Mesendoderm (in vitro differentiated cells): Measurements from ENCODE around the gene ATXN7L3B.
"Not testable (repeated sequence)": the region's sequence is repeated elsewhere in the genome, so short reads cannot be mapped to it uniquely, and the experiment has no call there.

Experiments used
- DNase-seq: peaks from one replicate; pipeline ENCODE4 v3.0.0; 2013
- H2AK5ac ChIP-seq: 2 replicates; pipeline ENCODE4 v1.6.1; 2013; ENCODE audit warnings: low read length, inconsistent platforms
- H2BK120ac ChIP-seq: 2 replicates; pipeline ENCODE4 v1.6.1; 2013; ENCODE audit warnings: low read depth, mild to moderate bottlenecking, low read length, moderate library complexity, mixed read lengths
- H2BK15ac ChIP-seq: replicated peaks from 2 replicates; pipeline ENCODE4 v1.6.1; 2013; ENCODE audit warnings: low read depth, mild to moderate bottlenecking, moderate library complexity
- H2BK5ac ChIP-seq: 2 replicates; pipeline ENCODE4 v1.6.1; 2013; ENCODE audit warnings: low read length, inconsistent platforms
- H3K18ac ChIP-seq: 2 replicates; pipeline ENCODE4 v1.6.1; 2013; ENCODE audit warnings: mild to moderate bottlenecking, low read length, mixed read lengths
- H3K23ac ChIP-seq: one replicate; pipeline ENCODE4 v1.6.1; 2013; ENCODE audit warnings: low read length
- H3K27ac ChIP-seq: 2 replicates; pipeline ENCODE4 v1.5.1; 2013; ENCODE audit warnings: low read depth, mild to moderate bottlenecking, inconsistent platforms, low read length, moderate library complexity
- H3K27me3 ChIP-seq: 2 replicates; pipeline ENCODE4 v1.6.1; 2013; ENCODE audit warnings: low read length, control low read depth, mild to moderate bottlenecking, inconsistent platforms; ENCODE audit not compliant: insufficient read depth, poor library complexity
- H3K36me3 ChIP-seq: 2 replicates; pipeline ENCODE4 v1.6.1; 2013; ENCODE audit warnings: low read length, inconsistent platforms; ENCODE audit not compliant: control insufficient read depth, insufficient read depth
- H3K4ac ChIP-seq: one replicate; pipeline ENCODE4 v1.6.1; 2013; ENCODE audit warnings: low read depth, mild to moderate bottlenecking, low read length, moderate library complexity
- H3K4me1 ChIP-seq: 2 replicates; pipeline ENCODE4 v1.6.1; 2013; ENCODE audit warnings: low read depth, low read length, inconsistent platforms; ENCODE audit not compliant: control insufficient read depth
- H3K4me2 ChIP-seq: 2 replicates; pipeline ENCODE4 v1.6.1; 2013; ENCODE audit warnings: low read length
- H3K4me3 ChIP-seq: 2 replicates; pipeline ENCODE4 v1.5.1; 2013; ENCODE audit warnings: mild to moderate bottlenecking, low read length
- H3K56ac ChIP-seq: one replicate; pipeline ENCODE4 v1.6.1; 2013; ENCODE audit warnings: low read length
- H3K79me1 ChIP-seq: 2 replicates; pipeline ENCODE4 v1.6.1; 2013; ENCODE audit warnings: low read length, inconsistent platforms
- H3K79me2 ChIP-seq: 2 replicates; pipeline ENCODE4 v1.6.1; 2013; ENCODE audit warnings: mild to moderate bottlenecking, low read length; ENCODE audit not compliant: control insufficient read depth, insufficient read depth
- H3K9ac ChIP-seq: 2 replicates; pipeline ENCODE4 v1.6.1; 2013; ENCODE audit warnings: low read length, inconsistent platforms
- H4K5ac ChIP-seq: one replicate; pipeline ENCODE4 v1.6.1; 2013; ENCODE audit warnings: low read length
- H4K8ac ChIP-seq: one replicate; pipeline ENCODE4 v1.6.1; 2013; ENCODE audit warnings: low read depth, mild to moderate bottlenecking, control low read depth, low read length, moderate library complexity
- WGBS: extraction: QIAGEN DNeasy Blood & Tissue Kit; methylation state at CpG from one replicate; pipeline ENCODE4 v1.1.7; 2013; ENCODE audit warnings: low lambda C conversion rate, missing lambda C conversion rate; ENCODE audit not compliant: insufficient coverage; ENCODE audit errors: extremely low coverage; 5-methylcytosine and 5-hydroxymethylcytosine counted together

ATXN7L3B gene

DNA sequence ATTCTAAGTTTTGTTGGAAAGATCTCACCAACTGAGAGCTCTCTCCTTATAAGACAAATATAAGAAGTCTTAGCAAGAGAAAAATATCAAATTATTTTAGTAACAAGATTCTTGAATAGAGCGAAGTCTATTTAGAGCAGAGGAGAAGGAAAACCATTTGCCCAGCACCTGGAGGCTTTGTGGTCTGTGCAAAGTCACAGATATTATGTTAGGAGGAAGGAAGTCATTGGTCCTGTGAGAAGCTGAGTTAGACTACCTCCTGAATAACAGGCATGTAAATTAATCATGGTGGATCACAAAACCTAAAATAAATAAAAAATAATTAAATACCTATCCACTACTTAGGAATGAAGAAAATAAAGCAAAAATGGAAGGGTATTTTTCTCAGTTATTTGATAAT, 38.4 kb upstream of the ATXN7L3B start:
- no peak for DNase-seq
- H3K4me3 ChIP-seq: no peak overlapping the region
- no peaks in the 10 kb centered on the region for H3K27me3 ChIP-seq
- no peak overlapping the region for H2BK120ac ChIP-seq
- H3K27ac ChIP-seq: no peak overlapping the region
- no peak overlapping the region for H4K5ac ChIP-seq
- H2BK15ac ChIP-seq: no peak overlapping the region
- H3K4me2 ChIP-seq: no peak overlapping the region
- H3K23ac ChIP-seq: no peak overlapping the region
- WGBS: no CpG with 5 or more reads among the region's 1 CpG
- H3K4me1 ChIP-seq: no peaks in the 10 kb centered on the region
- no peak overlapping the region for H3K4ac ChIP-seq
- H3K56ac ChIP-seq: no peak overlapping the region
- H3K9ac ChIP-seq: no peak overlapping the region
- H3K79me1 ChIP-seq: no peaks in the 10 kb centered on the region
- no peak overlapping the region for H4K8ac ChIP-seq
- H3K18ac ChIP-seq: no peak overlapping the region
- no peak overlapping the region for H2BK5ac ChIP-seq
- H3K79me2 ChIP-seq: no peaks in the 10 kb centered on the region
- no peak overlapping the region for H2AK5ac ChIP-seq
- H3K36me3 ChIP-seq: no peaks in the 10 kb centered on the region

DNA sequence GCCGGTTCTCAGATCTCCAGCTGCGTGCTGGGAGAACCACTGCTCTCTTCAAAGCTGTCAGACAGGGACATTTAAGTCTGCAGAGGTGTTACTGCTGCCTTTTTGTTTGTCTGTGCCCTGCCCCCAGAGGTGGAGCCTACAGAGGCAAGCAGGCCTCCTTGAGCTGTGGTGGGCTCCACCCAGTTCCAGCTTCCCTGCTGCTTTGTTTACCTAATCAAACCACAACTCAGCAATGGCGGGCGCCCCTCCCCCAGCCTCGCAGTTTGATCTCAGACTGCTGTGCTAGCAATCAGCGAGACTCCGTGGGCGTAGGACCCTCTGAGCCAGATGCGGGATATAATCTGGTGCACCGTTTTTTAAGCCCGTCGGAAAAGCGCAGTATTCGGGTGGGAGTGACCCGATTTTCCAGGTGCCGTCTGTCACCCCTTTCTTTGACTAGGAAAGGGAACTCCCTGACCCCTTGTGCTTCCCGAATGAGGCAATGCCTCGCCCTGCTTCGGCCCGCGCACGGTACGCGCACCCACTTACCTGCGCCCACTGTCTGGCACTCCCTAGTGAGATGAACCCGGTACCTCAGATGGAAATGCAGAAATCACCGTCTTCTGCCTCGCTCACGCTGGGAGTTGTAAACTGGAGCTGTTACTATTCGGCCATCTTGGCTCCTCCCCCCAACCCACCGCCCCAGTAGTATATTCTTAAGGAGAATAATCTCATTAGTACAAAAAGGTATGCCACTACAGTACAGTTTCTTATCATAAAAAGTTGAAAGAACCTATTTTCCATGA, 28.6 kb upstream of the ATXN7L3B start:
- not testable (repeated sequence) for H2BK120ac ChIP-seq, H3K4me1 ChIP-seq, H3K23ac ChIP-seq, H2AK5ac ChIP-seq, H3K4me3 ChIP-seq, H3K27me3 ChIP-seq, H3K4me2 ChIP-seq, H2BK5ac ChIP-seq, H3K36me3 ChIP-seq, H3K27ac ChIP-seq, H2BK15ac ChIP-seq, H3K4ac ChIP-seq, H4K5ac ChIP-seq, H3K9ac ChIP-seq, H4K8ac ChIP-seq, H3K79me1 ChIP-seq, H3K18ac ChIP-seq, H3K56ac ChIP-seq, H3K79me2 ChIP-seq
- peak; percentile 47 for DNase-seq
- WGBS: no CpG with 5 or more reads among the region's 31 CpGs

DNA sequence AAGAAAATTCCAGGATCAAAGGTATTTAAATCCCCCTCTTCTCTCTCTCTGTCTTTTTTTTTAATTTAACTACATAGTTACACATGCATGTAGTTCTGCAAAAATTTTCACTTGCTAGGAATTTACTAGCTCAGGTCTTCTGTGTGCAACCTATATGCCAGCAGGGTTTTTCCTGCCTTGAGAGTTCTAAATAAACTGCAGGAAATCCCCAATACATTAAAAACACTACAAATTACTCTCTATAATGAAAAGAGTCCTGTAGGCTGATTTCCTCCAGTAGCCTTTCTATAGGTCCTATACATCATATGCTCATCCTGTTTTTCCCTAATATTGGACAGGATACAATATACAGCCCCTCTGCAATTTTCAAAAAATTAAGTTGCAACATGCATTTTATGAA, 27.7 kb upstream of the ATXN7L3B start:
- Histone ChIP-seq H3K79me2 (no peaks in the 10 kb centered on the region), H3K4me2 (no peak overlapping the region), H2BK15ac (no peak overlapping the region), H2AK5ac (no peak overlapping the region), H3K56ac (no peak overlapping the region), H3K79me1 (no peaks in the 10 kb centered on the region), H2BK120ac (no peak overlapping the region), H3K27ac (no peak overlapping the region), H3K4ac (no peak overlapping the region), H2BK5ac (no peak overlapping the region), H3K27me3 (no peaks in the 10 kb centered on the region), H3K4me1 (no peaks in the 10 kb centered on the region), H4K8ac (no peak overlapping the region), H3K23ac (no peak overlapping the region), H3K9ac (no peak overlapping the region), H4K5ac (no peak overlapping the region), H3K18ac (no peak overlapping the region), H3K36me3 (no peaks in the 10 kb centered on the region), H3K4me3 (no peak overlapping the region)
- no peak for DNase-seq

DNA sequence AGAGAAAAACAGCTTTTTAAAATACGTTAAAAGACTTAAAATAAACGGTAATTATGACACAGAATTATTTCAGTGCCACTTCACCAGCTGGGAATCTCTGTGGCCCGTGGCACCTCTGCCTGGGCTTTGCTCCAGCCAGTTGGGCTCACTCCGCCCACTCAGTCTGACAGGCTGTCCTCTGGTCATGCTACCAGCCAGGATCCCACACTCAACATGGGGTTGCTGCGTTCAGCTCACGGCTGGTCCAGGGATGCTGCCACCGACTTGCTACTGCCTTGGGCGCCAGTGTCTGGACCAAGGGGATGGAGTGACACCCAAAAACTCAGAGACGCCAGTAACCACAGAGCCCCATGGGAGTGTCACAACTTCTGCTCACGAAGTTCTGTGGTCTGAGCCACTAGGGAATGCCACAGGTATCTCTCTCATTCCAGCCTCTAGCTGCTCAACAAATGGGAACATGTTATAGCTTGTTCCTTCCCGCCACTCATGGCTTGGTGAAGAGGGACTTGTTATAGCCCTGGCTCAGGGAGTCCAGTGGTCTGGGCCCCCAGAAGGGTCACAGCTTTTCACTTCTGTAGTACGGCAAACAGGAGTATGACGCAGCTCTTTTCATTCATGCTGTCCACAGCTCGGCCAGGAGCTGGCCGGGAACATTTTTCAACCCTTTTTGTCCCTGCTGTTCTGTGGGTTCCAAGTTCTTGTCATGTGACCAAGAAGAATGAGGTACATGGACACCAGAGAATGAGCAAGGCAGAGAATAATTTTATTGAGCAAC, 23.4 kb upstream of the ATXN7L3B start:
- Histone ChIP-seq H3K4me1 (no peaks in the 10 kb centered on the region), H3K9ac (no peak overlapping the region), H3K27ac (no peak overlapping the region), H3K56ac (no peak overlapping the region), H2AK5ac (no peak overlapping the region), H4K8ac (no peak overlapping the region), H2BK15ac (no peak overlapping the region), H3K79me1 (no peaks in the 10 kb centered on the region), H3K4me2 (no peak overlapping the region), H3K18ac (no peak overlapping the region), H3K36me3 (no peaks in the 10 kb centered on the region), H3K79me2 (no peaks in the 10 kb centered on the region), H2BK5ac (no peak overlapping the region), H2BK120ac (no peak overlapping the region), H3K23ac (no peak overlapping the region), H3K4me3 (no peak overlapping the region), H3K4ac (no peak overlapping the region), H3K27me3 (no peaks in the 10 kb centered on the region), H4K5ac (no peak overlapping the region)
- WGBS: no CpG with 5 or more reads among the region's 15 CpGs
- no peak for DNase-seq

DNA sequence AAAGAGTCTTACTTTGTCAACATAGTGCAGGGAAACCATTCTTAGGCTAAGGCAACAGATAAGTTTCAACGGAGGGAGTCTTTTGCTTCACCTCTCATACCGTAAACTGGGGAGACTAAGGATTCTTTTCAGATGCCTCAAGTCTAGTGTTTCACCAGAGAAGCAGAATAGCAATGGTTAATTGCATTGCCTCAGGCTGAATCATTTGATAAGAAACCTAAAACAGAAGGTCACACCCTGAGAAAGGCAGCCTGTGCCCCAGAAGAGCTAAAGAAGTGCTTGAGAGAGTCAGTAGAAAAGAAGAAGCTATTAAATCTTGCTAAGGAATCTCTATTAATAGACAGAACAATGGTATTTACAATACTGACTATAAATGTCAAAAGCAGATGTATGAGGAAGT, 21.8 kb upstream of the ATXN7L3B start:
- H2AK5ac ChIP-seq: no peak overlapping the region
- WGBS: no CpG with 5 or more reads among the region's 2 CpGs
- H3K18ac ChIP-seq: no peak overlapping the region

More for the DNA sequence above, 21.8 kb upstream of the ATXN7L3B start:
- H2BK5ac ChIP-seq: no peak overlapping the region
- no peaks in the 10 kb centered on the region for H3K36me3 ChIP-seq
- no peaks in the 10 kb centered on the region for H3K4me1 ChIP-seq
- H3K79me2 ChIP-seq: no peaks in the 10 kb centered on the region
- H3K27ac ChIP-seq: no peak overlapping the region
- no peak overlapping the region for H3K9ac ChIP-seq
- no peak overlapping the region for H3K4ac ChIP-seq
- DNase-seq: no peak
- no peak overlapping the region for H3K4me3 ChIP-seq
- H3K56ac ChIP-seq: no peak overlapping the region
- no peaks in the 10 kb centered on the region for H3K27me3 ChIP-seq
- H2BK15ac ChIP-seq: no peak overlapping the region
- no peaks in the 10 kb centered on the region for H3K79me1 ChIP-seq
- no peak overlapping the region for H4K5ac ChIP-seq
- no peak overlapping the region for H3K4me2 ChIP-seq
- H2BK120ac ChIP-seq: no peak overlapping the region
- H4K8ac ChIP-seq: no peak overlapping the region
- H3K23ac ChIP-seq: no peak overlapping the region
